HCT116 (cell line): ENCODE results near the gene LGR6.

Experiments used
- CEBPB ChIP-seq: IDR thresholded peaks from 2 replicates; pipeline ENCODE4 v1.6.1; 2012; ENCODE audit warnings: low read depth
- EGR1 ChIP-seq: IDR thresholded peaks from 2 replicates; pipeline ENCODE4 v1.6.1; 2012; ENCODE audit warnings: low read depth
- ELF1 ChIP-seq: IDR thresholded peaks from 2 replicates; pipeline ENCODE4 v1.6.1; 2012; ENCODE audit warnings: low read depth, borderline replicate concordance
- EZH2 ChIP-seq: fragments of 200-600 bp; sonication (generic); IDR thresholded peaks from 2 replicates; pipeline ENCODE4 v1.6.1; 2017; ENCODE audit warnings: antibody characterized with exemption, mixed run types
- EZH2phosphoT487 ChIP-seq: fragments of 200-600 bp; IDR thresholded peaks from 2 replicates; pipeline ENCODE4 v1.6.1; 2018; ENCODE audit warnings: antibody characterized with exemption, borderline replicate concordance
- POLR2A ChIP-seq: IDR thresholded peaks from 2 replicates; pipeline ENCODE4 v1.7.0; 2011; ENCODE audit warnings: borderline replicate concordance; ENCODE audit not compliant: insufficient read depth, insufficient read length; ENCODE audit errors: extremely low read depth
- POLR2AphosphoS5 ChIP-seq: IDR thresholded peaks from 2 replicates; pipeline ENCODE4 v1.6.1; 2011; ENCODE audit warnings: mild to moderate bottlenecking, low read depth, low read length, moderate library complexity
- SIN3A ChIP-seq: IDR thresholded peaks from 2 replicates; pipeline ENCODE4 v1.6.1; 2012; ENCODE audit warnings: low read depth
- SP1 ChIP-seq: IDR thresholded peaks from 2 replicates; pipeline ENCODE4 v1.6.1; 2012; ENCODE audit warnings: low read depth
- TCF7L2 ChIP-seq: IDR thresholded peaks from 2 replicates; pipeline ENCODE4 v1.7.0; 2011; ENCODE audit warnings: borderline replicate concordance, inconsistent platforms; ENCODE audit not compliant: insufficient read depth, insufficient read length; ENCODE audit errors: extremely low read depth
- YY1 ChIP-seq: IDR thresholded peaks from 2 replicates; pipeline ENCODE4 v1.6.1; 2011; ENCODE audit warnings: low read length, low read depth, moderate library complexity, mild to moderate bottlenecking; ENCODE audit not compliant: insufficient replicate concordance; ENCODE audit errors: extremely low read depth
- TF ChIP-seq, protein P1 (sequence below), 3 experiments: fragments of 200-600 bp in 1 of 3; sonication (generic) in 1 of 3; IDR thresholded peaks in 2 of 3; conservative IDR thresholded peaks in 1 of 3; 2 replicates each; pipeline ENCODE4 v1.5.1; 2012 to 2017; ENCODE audit warnings: low read depth in 2 of 3, low read length in 2 of 3, antibody characterized with exemption in 1 of 3, borderline replicate concordance in 1 of 3, control low read depth in 1 of 3, mild to moderate bottlenecking in 1 of 3, mixed read lengths in 1 of 3, mixed run types in 1 of 3, moderate library complexity in 1 of 3; ENCODE audit not compliant: insufficient read depth in 1 of 3
- TF ChIP-seq, protein P2 (sequence below): IDR thresholded peaks from 2 replicates; pipeline ENCODE4 v1.6.1; 2012; ENCODE audit warnings: low read depth
- TF ChIP-seq, protein P3 (sequence below): IDR thresholded peaks from 2 replicates; pipeline ENCODE4 v1.6.1; 2012

DNA sequence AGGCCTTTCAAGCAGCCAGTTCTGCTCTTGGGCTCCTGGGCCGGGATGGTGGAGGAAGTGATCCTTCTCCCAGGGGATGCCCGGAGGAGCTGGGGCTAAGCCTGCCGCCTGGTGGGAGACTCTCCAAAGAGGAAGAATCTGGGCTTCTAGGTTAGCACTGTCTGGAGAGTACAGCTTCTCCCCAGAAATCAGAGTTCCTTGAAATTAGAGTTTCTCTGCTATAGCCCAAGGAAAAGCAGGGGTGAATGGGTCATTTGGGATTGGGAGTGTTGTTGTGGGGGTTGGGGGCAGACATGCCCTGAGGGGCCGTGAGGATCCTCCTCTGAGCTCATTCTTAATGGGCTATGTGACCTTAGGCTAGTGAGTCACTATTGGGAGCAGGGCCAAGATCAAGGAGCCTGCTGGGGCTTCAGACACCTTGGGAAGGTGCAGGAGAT lies 6.5 kb downstream of the LGR6 start:
- no peak for TF ChIP-seq CEBPB
- TF ChIP-seq, protein P1, sequence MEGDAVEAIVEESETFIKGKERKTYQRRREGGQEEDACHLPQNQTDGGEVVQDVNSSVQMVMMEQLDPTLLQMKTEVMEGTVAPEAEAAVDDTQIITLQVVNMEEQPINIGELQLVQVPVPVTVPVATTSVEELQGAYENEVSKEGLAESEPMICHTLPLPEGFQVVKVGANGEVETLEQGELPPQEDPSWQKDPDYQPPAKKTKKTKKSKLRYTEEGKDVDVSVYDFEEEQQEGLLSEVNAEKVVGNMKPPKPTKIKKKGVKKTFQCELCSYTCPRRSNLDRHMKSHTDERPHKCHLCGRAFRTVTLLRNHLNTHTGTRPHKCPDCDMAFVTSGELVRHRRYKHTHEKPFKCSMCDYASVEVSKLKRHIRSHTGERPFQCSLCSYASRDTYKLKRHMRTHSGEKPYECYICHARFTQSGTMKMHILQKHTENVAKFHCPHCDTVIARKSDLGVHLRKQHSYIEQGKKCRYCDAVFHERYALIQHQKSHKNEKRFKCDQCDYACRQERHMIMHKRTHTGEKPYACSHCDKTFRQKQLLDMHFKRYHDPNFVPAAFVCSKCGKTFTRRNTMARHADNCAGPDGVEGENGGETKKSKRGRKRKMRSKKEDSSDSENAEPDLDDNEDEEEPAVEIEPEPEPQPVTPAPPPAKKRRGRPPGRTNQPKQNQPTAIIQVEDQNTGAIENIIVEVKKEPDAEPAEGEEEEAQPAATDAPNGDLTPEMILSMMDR (IDR thresholded peaks at IDR 0.05 in 2 of 3, conservative IDR thresholded peaks at IDR 0.05 in 1 of 3; ENCODE audit: borderline replicate concordance in 1 of 3, insufficient read depth in 1 of 3, low read depth in 2 of 3, low read length in 2 of 3) = peak in 2 of 3 experiments; percentile 18 to 39; a peak in 3 of 6 replicates
- TF ChIP-seq EZH2 = no peak
- TF ChIP-seq SP1 = peak; percentile 40
- no peak for TF ChIP-seq YY1
- TF ChIP-seq, protein P2, sequence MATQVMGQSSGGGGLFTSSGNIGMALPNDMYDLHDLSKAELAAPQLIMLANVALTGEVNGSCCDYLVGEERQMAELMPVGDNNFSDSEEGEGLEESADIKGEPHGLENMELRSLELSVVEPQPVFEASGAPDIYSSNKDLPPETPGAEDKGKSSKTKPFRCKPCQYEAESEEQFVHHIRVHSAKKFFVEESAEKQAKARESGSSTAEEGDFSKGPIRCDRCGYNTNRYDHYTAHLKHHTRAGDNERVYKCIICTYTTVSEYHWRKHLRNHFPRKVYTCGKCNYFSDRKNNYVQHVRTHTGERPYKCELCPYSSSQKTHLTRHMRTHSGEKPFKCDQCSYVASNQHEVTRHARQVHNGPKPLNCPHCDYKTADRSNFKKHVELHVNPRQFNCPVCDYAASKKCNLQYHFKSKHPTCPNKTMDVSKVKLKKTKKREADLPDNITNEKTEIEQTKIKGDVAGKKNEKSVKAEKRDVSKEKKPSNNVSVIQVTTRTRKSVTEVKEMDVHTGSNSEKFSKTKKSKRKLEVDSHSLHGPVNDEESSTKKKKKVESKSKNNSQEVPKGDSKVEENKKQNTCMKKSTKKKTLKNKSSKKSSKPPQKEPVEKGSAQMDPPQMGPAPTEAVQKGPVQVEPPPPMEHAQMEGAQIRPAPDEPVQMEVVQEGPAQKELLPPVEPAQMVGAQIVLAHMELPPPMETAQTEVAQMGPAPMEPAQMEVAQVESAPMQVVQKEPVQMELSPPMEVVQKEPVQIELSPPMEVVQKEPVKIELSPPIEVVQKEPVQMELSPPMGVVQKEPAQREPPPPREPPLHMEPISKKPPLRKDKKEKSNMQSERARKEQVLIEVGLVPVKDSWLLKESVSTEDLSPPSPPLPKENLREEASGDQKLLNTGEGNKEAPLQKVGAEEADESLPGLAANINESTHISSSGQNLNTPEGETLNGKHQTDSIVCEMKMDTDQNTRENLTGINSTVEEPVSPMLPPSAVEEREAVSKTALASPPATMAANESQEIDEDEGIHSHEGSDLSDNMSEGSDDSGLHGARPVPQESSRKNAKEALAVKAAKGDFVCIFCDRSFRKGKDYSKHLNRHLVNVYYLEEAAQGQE = no peak
- no peak for TF ChIP-seq EGR1
- no peak for TF ChIP-seq EZH2phosphoT487
- peak; percentile 22 for TF ChIP-seq TCF7L2
- no peak for TF ChIP-seq POLR2A
- TF ChIP-seq SIN3A = no peak
- TF ChIP-seq, protein P3, sequence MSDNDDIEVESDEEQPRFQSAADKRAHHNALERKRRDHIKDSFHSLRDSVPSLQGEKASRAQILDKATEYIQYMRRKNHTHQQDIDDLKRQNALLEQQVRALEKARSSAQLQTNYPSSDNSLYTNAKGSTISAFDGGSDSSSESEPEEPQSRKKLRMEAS = no peak
- TF ChIP-seq POLR2AphosphoS5 = peak; percentile 31; the same call in 1 of the 2 replicates
- TF ChIP-seq ELF1 = no peak
